OCI-LY7 (cell line): ENCODE measurements around the gene DNASE1L3.

Source experiments
- CTCF ChIP-seq: fragments of 200-600 bp; sonication (generic); conservative IDR thresholded peaks from 2 replicates; pipeline ENCODE4 v1.5.1; 2014; ENCODE audit warnings: mild to moderate bottlenecking, antibody characterized with exemption, low read length, moderate library complexity, mixed read lengths
- EZH2phosphoT487 ChIP-seq: fragments of 200-600 bp; sonication (generic); IDR thresholded peaks from 2 replicates; pipeline ENCODE4 v1.6.1; 2018; ENCODE audit warnings: low read depth, borderline replicate concordance, mild to moderate bottlenecking, mixed run types, antibody characterized with exemption, low read length, moderate library complexity, mixed read lengths

GRCh38 chr3:58200846-58201355 lies 9.9 kb downstream of the DNASE1L3 start:
- no peak for TF ChIP-seq CTCF
- no peak for TF ChIP-seq EZH2phosphoT487
